Neural cell (in vitro differentiated cells): ENCODE data around the gene PREX1. TPM values are rescaled to one million over a fixed set of nuclear protein-coding genes. Genes with fewer than 3 reads are reported as not detected.

Experiments used
- H2AFZ ChIP-seq: fragments of 200-600, 300-800 bp; sonication (generic), shearing (Covaris generic); 2 replicates; pipeline ENCODE4 v1.6.0; 2014; ENCODE audit warnings: low read depth, mild to moderate bottlenecking, antibody characterized with exemption, low read length, moderate library complexity
- H3F3A ChIP-seq: fragments of 200-600 bp; shearing (Covaris generic); 2 replicates; pipeline ENCODE4 v1.6.1; 2016; ENCODE audit warnings: mild to moderate bottlenecking, moderate library complexity, mixed read lengths, antibody characterized with exemption, low read length; ENCODE audit not compliant: insufficient read depth, poor library complexity, severe bottlenecking
- H3K27ac ChIP-seq: fragments of 200-600, 300-800 bp; sonication (generic), shearing (Covaris generic); 2 replicates; pipeline ENCODE4 v1.5.1; 2014; ENCODE audit warnings: mild to moderate bottlenecking, low read length, moderate library complexity
- H3K27me3 ChIP-seq: fragments of 300-800, 200-600 bp; sonication (generic), shearing (Covaris generic); 2 replicates; pipeline ENCODE4 v1.6.0; 2014; ENCODE audit warnings: mild to moderate bottlenecking, low read depth, low read length, moderate library complexity; ENCODE audit not compliant: insufficient read depth
- H3K36me3 ChIP-seq: fragments of 300-800, 200-600 bp; sonication (generic), shearing (Covaris generic); 2 replicates; pipeline ENCODE4 v1.5.1; 2014; ENCODE audit warnings: mild to moderate bottlenecking, antibody characterized with exemption, low read length, moderate library complexity; ENCODE audit not compliant: insufficient read depth
- H3K4me2 ChIP-seq: fragments of 300-800, 200-600 bp; sonication (generic), shearing (Covaris generic); 2 replicates; pipeline ENCODE4 v1.6.0; 2014; ENCODE audit warnings: mild to moderate bottlenecking, low read length
- H3K4me3 ChIP-seq: fragments of 300-800, 200-600 bp; sonication (generic), shearing (Covaris generic); 2 replicates; pipeline ENCODE4 v1.5.1; 2014; ENCODE audit warnings: mild to moderate bottlenecking, low read length, moderate library complexity
- H3K79me2 ChIP-seq: fragments of 200-600 bp; shearing (Covaris generic); replicated peaks from 2 replicates; pipeline ENCODE4 v1.6.0; 2014; ENCODE audit warnings: mild to moderate bottlenecking, low read length, moderate library complexity; ENCODE audit not compliant: insufficient read depth
- H3K9ac ChIP-seq: fragments of 300-800, 200-600 bp; sonication (generic), shearing (Covaris generic); 2 replicates; pipeline ENCODE4 v1.6.1; 2016; ENCODE audit warnings: mild to moderate bottlenecking, low read length, mixed read lengths
- H3K9me2 ChIP-seq: fragments of 200-600 bp; shearing (Covaris generic); 2 replicates; pipeline ENCODE4 v1.6.1; 2016; ENCODE audit warnings: mild to moderate bottlenecking, low read length, mixed read lengths; ENCODE audit not compliant: insufficient read depth
- H3K9me3 ChIP-seq: fragments of 200-600, 300-800 bp; sonication (generic), shearing (Covaris generic); 2 replicates; pipeline ENCODE4 v1.6.1; 2016; ENCODE audit warnings: mild to moderate bottlenecking, mixed run types, low read length, moderate library complexity, mixed read lengths
- H4K20me1 ChIP-seq: fragments of 200-600 bp; shearing (Covaris generic); 2 replicates; pipeline ENCODE4 v1.6.1; 2016; ENCODE audit warnings: mild to moderate bottlenecking, mixed run types; ENCODE audit not compliant: insufficient read depth
- EP300 ChIP-seq: fragments of 450-650 bp; conservative IDR thresholded peaks from 2 replicates; pipeline ENCODE4 v1.6.1; 2014; ENCODE audit warnings: antibody characterized with exemption, mild to moderate bottlenecking, moderate library complexity; ENCODE audit not compliant: poor library complexity, severe bottlenecking
- EZH2 ChIP-seq: fragments of 200-600, 300-800 bp; shearing (Covaris generic), sonication (generic); IDR thresholded peaks from 2 replicates; pipeline ENCODE4 v1.6.1; 2014; ENCODE audit warnings: antibody characterized with exemption, low read length, borderline replicate concordance, mild to moderate bottlenecking; ENCODE audit not compliant: insufficient read depth, poor library complexity, severe bottlenecking
- MXI1 ChIP-seq: fragments of 450-650 bp; conservative IDR thresholded peaks from 2 replicates; pipeline ENCODE4 v1.6.1; 2014; ENCODE audit warnings: antibody characterized with exemption, mild to moderate bottlenecking; ENCODE audit not compliant: poor library complexity, severe bottlenecking
- POLR2AphosphoS5 ChIP-seq: IDR thresholded peaks from 2 replicates; pipeline ENCODE4 v1.6.1; 2012
- RAD21 ChIP-seq: fragments of 450-650 bp; conservative IDR thresholded peaks from 2 replicates; pipeline ENCODE4 v1.6.1; 2014; ENCODE audit warnings: antibody characterized with exemption, mild to moderate bottlenecking, moderate library complexity
- SMC3 ChIP-seq: fragments of 450-650 bp; conservative IDR thresholded peaks from 2 replicates; pipeline ENCODE4 v1.6.1; 2014; ENCODE audit warnings: antibody characterized with exemption, mild to moderate bottlenecking, moderate library complexity; ENCODE audit not compliant: poor library complexity
- TAF1 ChIP-seq: IDR thresholded peaks from 2 replicates; pipeline ENCODE4 v1.6.1; 2012; ENCODE audit warnings: low read depth
- polyA plus RNA-seq: library from polyadenylated mRNA; depleted of rRNA; stranded (reverse); fragments of >200 nt; gene quantifications from 2 replicates; pipeline ENCODE4 v1.2.3, GENCODE V29; 2014
- TF ChIP-seq, protein P1 (sequence below): fragments of 450-650 bp; IDR thresholded peaks from 2 replicates; pipeline ENCODE4 v1.5.1; 2014; ENCODE audit warnings: antibody characterized with exemption, mild to moderate bottlenecking, moderate library complexity; ENCODE audit not compliant: poor library complexity, severe bottlenecking
- TF ChIP-seq, protein P2 (sequence below): IDR thresholded peaks from 2 replicates; pipeline ENCODE4 v1.6.1; 2012; ENCODE audit warnings: borderline replicate concordance

PREX1 gene
- polyA plus RNA-seq, 1 donor from 2014 or later = 0.06 TPM

DNA sequence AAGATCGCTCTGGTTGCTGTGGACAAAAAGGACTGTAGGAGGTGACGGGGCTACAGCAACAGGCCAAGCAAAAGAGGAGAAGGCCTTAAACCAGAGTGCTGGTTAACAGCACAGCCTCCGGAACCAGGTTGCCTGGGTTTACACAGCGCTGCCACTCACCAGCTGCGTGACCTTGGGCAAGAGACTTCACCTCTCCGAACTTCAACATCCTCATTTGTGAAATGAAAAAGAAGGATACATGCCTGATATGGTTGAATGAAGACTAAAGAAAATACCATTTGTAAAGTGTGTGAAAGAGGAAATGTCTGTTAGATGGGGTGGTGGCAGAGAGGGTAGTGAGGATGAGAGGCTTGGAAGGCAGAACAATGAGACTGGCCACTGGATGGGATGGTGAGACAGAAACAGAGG is 44.9 kb downstream of the PREX1 start:
- no peak overlapping the region for H3K27ac ChIP-seq
- no peak overlapping the region for H3K4me2 ChIP-seq
- TF ChIP-seq EP300 (no peak), MXI1 (no peak), RAD21 (no peak), EZH2 (no peak), SMC3 (no peak), POLR2AphosphoS5 (no peak), TAF1 (no peak)
- TF ChIP-seq, protein P1, sequence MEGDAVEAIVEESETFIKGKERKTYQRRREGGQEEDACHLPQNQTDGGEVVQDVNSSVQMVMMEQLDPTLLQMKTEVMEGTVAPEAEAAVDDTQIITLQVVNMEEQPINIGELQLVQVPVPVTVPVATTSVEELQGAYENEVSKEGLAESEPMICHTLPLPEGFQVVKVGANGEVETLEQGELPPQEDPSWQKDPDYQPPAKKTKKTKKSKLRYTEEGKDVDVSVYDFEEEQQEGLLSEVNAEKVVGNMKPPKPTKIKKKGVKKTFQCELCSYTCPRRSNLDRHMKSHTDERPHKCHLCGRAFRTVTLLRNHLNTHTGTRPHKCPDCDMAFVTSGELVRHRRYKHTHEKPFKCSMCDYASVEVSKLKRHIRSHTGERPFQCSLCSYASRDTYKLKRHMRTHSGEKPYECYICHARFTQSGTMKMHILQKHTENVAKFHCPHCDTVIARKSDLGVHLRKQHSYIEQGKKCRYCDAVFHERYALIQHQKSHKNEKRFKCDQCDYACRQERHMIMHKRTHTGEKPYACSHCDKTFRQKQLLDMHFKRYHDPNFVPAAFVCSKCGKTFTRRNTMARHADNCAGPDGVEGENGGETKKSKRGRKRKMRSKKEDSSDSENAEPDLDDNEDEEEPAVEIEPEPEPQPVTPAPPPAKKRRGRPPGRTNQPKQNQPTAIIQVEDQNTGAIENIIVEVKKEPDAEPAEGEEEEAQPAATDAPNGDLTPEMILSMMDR = no peak
- TF ChIP-seq, protein P2, sequence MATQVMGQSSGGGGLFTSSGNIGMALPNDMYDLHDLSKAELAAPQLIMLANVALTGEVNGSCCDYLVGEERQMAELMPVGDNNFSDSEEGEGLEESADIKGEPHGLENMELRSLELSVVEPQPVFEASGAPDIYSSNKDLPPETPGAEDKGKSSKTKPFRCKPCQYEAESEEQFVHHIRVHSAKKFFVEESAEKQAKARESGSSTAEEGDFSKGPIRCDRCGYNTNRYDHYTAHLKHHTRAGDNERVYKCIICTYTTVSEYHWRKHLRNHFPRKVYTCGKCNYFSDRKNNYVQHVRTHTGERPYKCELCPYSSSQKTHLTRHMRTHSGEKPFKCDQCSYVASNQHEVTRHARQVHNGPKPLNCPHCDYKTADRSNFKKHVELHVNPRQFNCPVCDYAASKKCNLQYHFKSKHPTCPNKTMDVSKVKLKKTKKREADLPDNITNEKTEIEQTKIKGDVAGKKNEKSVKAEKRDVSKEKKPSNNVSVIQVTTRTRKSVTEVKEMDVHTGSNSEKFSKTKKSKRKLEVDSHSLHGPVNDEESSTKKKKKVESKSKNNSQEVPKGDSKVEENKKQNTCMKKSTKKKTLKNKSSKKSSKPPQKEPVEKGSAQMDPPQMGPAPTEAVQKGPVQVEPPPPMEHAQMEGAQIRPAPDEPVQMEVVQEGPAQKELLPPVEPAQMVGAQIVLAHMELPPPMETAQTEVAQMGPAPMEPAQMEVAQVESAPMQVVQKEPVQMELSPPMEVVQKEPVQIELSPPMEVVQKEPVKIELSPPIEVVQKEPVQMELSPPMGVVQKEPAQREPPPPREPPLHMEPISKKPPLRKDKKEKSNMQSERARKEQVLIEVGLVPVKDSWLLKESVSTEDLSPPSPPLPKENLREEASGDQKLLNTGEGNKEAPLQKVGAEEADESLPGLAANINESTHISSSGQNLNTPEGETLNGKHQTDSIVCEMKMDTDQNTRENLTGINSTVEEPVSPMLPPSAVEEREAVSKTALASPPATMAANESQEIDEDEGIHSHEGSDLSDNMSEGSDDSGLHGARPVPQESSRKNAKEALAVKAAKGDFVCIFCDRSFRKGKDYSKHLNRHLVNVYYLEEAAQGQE = no peak
- no peaks in the 10 kb centered on the region for H3F3A ChIP-seq
- H3K9me3 ChIP-seq = no peaks in the 10 kb centered on the region
- H4K20me1 ChIP-seq = no peaks in the 10 kb centered on the region
- H3K9me2 ChIP-seq = no peaks in the 10 kb centered on the region
- H3K4me3 ChIP-seq = no peak overlapping the region
- no peaks in the 10 kb centered on the region for H3K36me3 ChIP-seq
- no peaks in the 10 kb centered on the region for H3K79me2 ChIP-seq
- no peak overlapping the region for H3K9ac ChIP-seq
- no peak overlapping the region for H2AFZ ChIP-seq
- no peaks in the 10 kb centered on the region for H3K27me3 ChIP-seq

DNA sequence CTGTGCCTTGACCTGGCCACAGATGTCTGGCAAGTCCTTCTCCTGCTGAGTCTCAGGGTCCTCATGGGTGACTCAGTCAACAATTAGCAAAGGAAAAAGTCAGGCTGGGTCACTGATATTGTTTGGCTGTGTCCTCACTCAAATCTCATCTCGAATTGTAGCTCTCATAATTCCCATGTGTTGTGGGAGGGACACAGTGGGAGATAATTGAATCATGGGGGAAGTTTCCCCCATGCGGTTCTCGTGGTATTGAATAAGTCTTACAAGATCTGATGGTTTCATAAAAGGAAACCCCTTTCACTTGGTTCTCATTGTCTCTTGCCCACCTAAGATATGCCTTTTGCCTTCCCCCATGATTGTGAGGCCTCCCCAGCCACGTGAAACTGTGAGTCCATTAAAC is 45.7 kb downstream of the PREX1 start:
- Histone ChIP-seq H3K9me2 (no peaks in the 10 kb centered on the region), H3K36me3 (no peaks in the 10 kb centered on the region), H3K79me2 (no peaks in the 10 kb centered on the region), H3K27me3 (no peaks in the 10 kb centered on the region), H3K4me3 (no peak overlapping the region), H3K9me3 (no peaks in the 10 kb centered on the region), H3K4me2 (no peak overlapping the region), H4K20me1 (no peaks in the 10 kb centered on the region), H3F3A (no peaks in the 10 kb centered on the region), H2AFZ (no peak overlapping the region), H3K27ac (no peak overlapping the region), H3K9ac (no peak overlapping the region)
- TF ChIP-seq POLR2AphosphoS5 (no peak), SMC3 (no peak), MXI1 (no peak), EZH2 (no peak), TAF1 (no peak), EP300 (no peak), RAD21 (no peak)
- TF ChIP-seq, protein P1 = no peak
- TF ChIP-seq, protein P2 = no peak
